Peyer's patch (tissue), 4 donors: ENCODE measurements around the gene DESI2. TPM values are rescaled to one million over a fixed set of nuclear protein-coding genes. Genes with fewer than 3 reads are reported as not detected.

Source experiments
- DNase-seq, 3 donors: peaks; one replicate each; pipeline ENCODE4 v3.0.0-alpha.2; 2017 to 2019
- H3K27ac ChIP-seq, 4 donors: fragments of 200-600 bp; sonication (generic); one replicate each; pipeline ENCODE4 v1.5.1; 2016 to 2019
- H3K27me3 ChIP-seq, 2 donors: fragments of 200-600 bp; sonication (generic); one replicate each; pipeline ENCODE4 v1.5.1; 2019
- H3K36me3 ChIP-seq, 3 donors: fragments of 200-600 bp; sonication (generic); one replicate each; pipeline ENCODE4 v1.5.1; 2016 to 2019
- H3K4me1 ChIP-seq, 4 donors: fragments of 200-600 bp; sonication (generic); one replicate each; pipeline ENCODE4 v1.5.1; 2016 to 2019
- H3K4me3 ChIP-seq, 4 donors: fragments of 200-600 bp; sonication (generic); 1 replicate in 3 of 4; 2 replicates in 1 of 4; pipeline ENCODE4 v1.5.1; 2016 to 2019; ENCODE audit warnings: mild to moderate bottlenecking in 1 of 4
- H3K9me3 ChIP-seq, 4 donors: fragments of 200-600 bp; sonication (generic); one replicate each; pipeline ENCODE4 v1.5.1; 2016 to 2019; ENCODE audit warnings: mild to moderate bottlenecking in 1 of 4
- CTCF ChIP-seq, 6 experiments: fragments of 450-650 bp in 4 of 6; fragments of 200-600 bp in 2 of 6; sonication (generic) in 1 of 6; IDR thresholded peaks; one replicate each; pipeline ENCODE4 v1.5.1; 2017 to 2019; ENCODE audit warnings: antibody characterized with exemption in 6 of 6, mild to moderate bottlenecking in 3 of 6, moderate library complexity in 1 of 6
- POLR2A ChIP-seq, 2 donors: fragments of 450-650 bp; IDR thresholded peaks; one replicate each; pipeline ENCODE4 v1.5.1; 2017; ENCODE audit warnings: antibody characterized with exemption in 2 of 2, mild to moderate bottlenecking in 2 of 2, moderate library complexity in 2 of 2
- small RNA-seq, 2 donors: library from RNA; depleted of rRNA; stranded (forward); fragments of <200 nt; gene quantifications; one replicate each; pipeline ENCODE3, GENCODE V24; 2016
- total RNA-seq, 4 donors: library from RNA; depleted of rRNA; stranded (reverse); fragments of >200 nt; gene quantifications; one replicate each; pipeline ENCODE4 v1.1.0, GENCODE V29; 2016

DESI2 gene
- total RNA-seq, 4 donors from 2014 or later: 19.8 to 41.0 (median 25.7) TPM

- Histone ChIP-seq H3K36me3 (no peaks in the 10 kb centered on the region), H3K4me1 (no peaks in the 10 kb centered on the region), H3K27me3 (no peaks in the 10 kb centered on the region), H3K9me3 (no peaks in the 10 kb centered on the region), H3K27ac (no peak overlapping the region), H3K4me3 (no peak overlapping the region)
- no peak for DNase-seq
- TF ChIP-seq POLR2A (IDR thresholded peaks at IDR 0.05): no peak
- TF ChIP-seq CTCF (IDR thresholded peaks at IDR 0.05): no peak
Observed at GRCh38 chr1:244755673-244756072, 102.7 kb downstream of the DESI2 start.

- no peaks in the 10 kb centered on the region for H3K4me1 ChIP-seq
- TF ChIP-seq POLR2A (IDR thresholded peaks at IDR 0.05): no peak
- TF ChIP-seq CTCF (IDR thresholded peaks at IDR 0.05): no peak
- H3K27me3 ChIP-seq: no peaks in the 10 kb centered on the region
- H3K4me3 ChIP-seq: no peak overlapping the region
- no peaks in the 10 kb centered on the region for H3K9me3 ChIP-seq
- H3K27ac ChIP-seq: no peak overlapping the region
- H3K36me3 ChIP-seq: no peaks in the 10 kb centered on the region
- no peak for DNase-seq
Observed at GRCh38 chr1:244757091-244757939, 104.4 kb downstream of the DESI2 start.

Small RNA genes within 50 kb of the gene (small RNA-seq; reads per million reads assigned to genes)
- 0 reads per million in 2 donors for gene AL451007.1

Other genes starting within 250 kb of the DESI2 start
- 10 to 100 TPM; 26.9 to 47.0 (median 30.4) TPM for gene ADSS2, start 201.2 kb upstream of the DESI2 start, total RNA-seq
- gene CATSPERE, start 191.9 kb upstream of the DESI2 start, total RNA-seq: 1 to 10 TPM in 2 of 4 donors, under 1 TPM in 1, not detected in 1; 0.18 to 9.3 (median 1.2) TPM
- gene COX20, start 182.5 kb downstream of the DESI2 start, total RNA-seq: 10 to 100 TPM; 15.6 to 33.5 (median 28.2) TPM
- 100 to 1,000 TPM; 277 to 522 (median 324) TPM for gene HNRNPU, start 211.4 kb downstream of the DESI2 start, total RNA-seq